ENCODE results near the gene DNAH11.

GRCh38 chr7:21773326-21773725, 230.5 kb downstream of the DNAH11 start:
- TF ChIP-seq, protein P1, sequence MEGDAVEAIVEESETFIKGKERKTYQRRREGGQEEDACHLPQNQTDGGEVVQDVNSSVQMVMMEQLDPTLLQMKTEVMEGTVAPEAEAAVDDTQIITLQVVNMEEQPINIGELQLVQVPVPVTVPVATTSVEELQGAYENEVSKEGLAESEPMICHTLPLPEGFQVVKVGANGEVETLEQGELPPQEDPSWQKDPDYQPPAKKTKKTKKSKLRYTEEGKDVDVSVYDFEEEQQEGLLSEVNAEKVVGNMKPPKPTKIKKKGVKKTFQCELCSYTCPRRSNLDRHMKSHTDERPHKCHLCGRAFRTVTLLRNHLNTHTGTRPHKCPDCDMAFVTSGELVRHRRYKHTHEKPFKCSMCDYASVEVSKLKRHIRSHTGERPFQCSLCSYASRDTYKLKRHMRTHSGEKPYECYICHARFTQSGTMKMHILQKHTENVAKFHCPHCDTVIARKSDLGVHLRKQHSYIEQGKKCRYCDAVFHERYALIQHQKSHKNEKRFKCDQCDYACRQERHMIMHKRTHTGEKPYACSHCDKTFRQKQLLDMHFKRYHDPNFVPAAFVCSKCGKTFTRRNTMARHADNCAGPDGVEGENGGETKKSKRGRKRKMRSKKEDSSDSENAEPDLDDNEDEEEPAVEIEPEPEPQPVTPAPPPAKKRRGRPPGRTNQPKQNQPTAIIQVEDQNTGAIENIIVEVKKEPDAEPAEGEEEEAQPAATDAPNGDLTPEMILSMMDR (IDR thresholded peaks at IDR 0.05 in 2 of 3, conservative IDR thresholded peaks at IDR 0.05 in 1 of 3; ENCODE audit: borderline replicate concordance in 1 of 3, insufficient read depth in 1 of 3, low read depth in 2 of 3, low read length in 2 of 3), result no peak
- TF ChIP-seq ELF1 (IDR thresholded peaks at IDR 0.05; ENCODE audit: borderline replicate concordance, low read depth), result no peak
- TF ChIP-seq, protein P2, sequence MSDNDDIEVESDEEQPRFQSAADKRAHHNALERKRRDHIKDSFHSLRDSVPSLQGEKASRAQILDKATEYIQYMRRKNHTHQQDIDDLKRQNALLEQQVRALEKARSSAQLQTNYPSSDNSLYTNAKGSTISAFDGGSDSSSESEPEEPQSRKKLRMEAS (IDR thresholded peaks at IDR 0.05), result no peak
- TF ChIP-seq CEBPB (IDR thresholded peaks at IDR 0.05; ENCODE audit: low read depth), result no peak
- no peak for TF ChIP-seq SRF (IDR thresholded peaks at IDR 0.05; ENCODE audit: low read depth)
- no peak for TF ChIP-seq YY1 (IDR thresholded peaks at IDR 0.05; ENCODE audit: extremely low read depth, insufficient replicate concordance, low read depth, low read length)

All from HCT116 (cell line).